Gastrocnemius medialis (tissue), 4 donors: ENCODE measurements around the gene CSF2RB. TPM values are rescaled to one million over a fixed set of nuclear protein-coding genes. Genes with fewer than 3 reads are reported as not detected.

Experiments
- ATAC-seq, 2 donors: fragments of 150-250 bp; one replicate each; pipeline ENCODE4 v1.9.1; 2016
- DNase-seq, 2 donors: peaks; one replicate each; pipeline ENCODE4 v3.0.0-alpha.2; 2019
- H3K27ac ChIP-seq, 4 donors: fragments of 200-600 bp; sonication (generic); 1 replicate in 1 of 4; 2 replicates in 3 of 4; pipeline ENCODE4 v1.5.1; 2016 to 2018; ENCODE audit warnings: mild to moderate bottlenecking in 2 of 4, moderate library complexity in 1 of 4
- H3K27me3 ChIP-seq, 3 donors: fragments of 200-600 bp; sonication (generic) in 2 of 3; 1 replicate in 1 of 3; 2 replicates in 2 of 3; pipeline versions ENCODE4 v1.5.1 to v1.6.0; 2016 to 2019; ENCODE audit warnings: mild to moderate bottlenecking in 1 of 3, moderate library complexity in 1 of 3
- H3K36me3 ChIP-seq, 2 donors: fragments of 200-600 bp; sonication (generic) in 1 of 2; one replicate each; pipeline ENCODE4 v1.5.1; 2017 to 2018
- H3K4me1 ChIP-seq, 2 donors: fragments of 200-600 bp; sonication (generic) in 1 of 2; one replicate each; pipeline ENCODE4 v1.5.1; 2016 to 2017; ENCODE audit warnings: mild to moderate bottlenecking in 2 of 2
- H3K4me3 ChIP-seq, 4 donors: fragments of 200-600 bp; sonication (generic) in 3 of 4; 1 replicate in 1 of 4; 2 replicates in 3 of 4; pipeline ENCODE4 v1.5.1; 2016 to 2019; ENCODE audit warnings: mild to moderate bottlenecking in 2 of 4
- H3K9me3 ChIP-seq, 3 donors: fragments of 200-600 bp; sonication (generic) in 2 of 3; 1 replicate in 1 of 3; 2 replicates in 2 of 3; pipeline ENCODE4 v1.5.1; 2016 to 2019
- POLR2A ChIP-seq, 2 donors: fragments of 450-650 bp; IDR thresholded peaks; one replicate each; pipeline ENCODE4 v1.6.1; 2017; ENCODE audit warnings: antibody characterized with exemption in 2 of 2, mild to moderate bottlenecking in 2 of 2, moderate library complexity in 2 of 2
- in situ Hi-C, 4 donors: fragments of 200-750 bp; cut with MboI; loops; one replicate each; pipeline versions ENCODE4 v1.15.0 to v1.8.0; 2017; ENCODE audit warnings: low sequenced_read_pairs in 4 of 4
- intact Hi-C: fragments of 100-400 bp; cut with DNase I; formaldehyde crosslinking; loops from one replicate; pipeline ENCODE4 v1.15.1; 2023; ENCODE audit warnings: low total_unique reads
- total RNA-seq, 4 donors: library from RNA; depleted of rRNA; stranded (reverse); fragments of >200 nt; gene quantifications; one replicate each; pipeline versions ENCODE4 v1.1.0 to v1.2.3, GENCODE V29; 2016
- TF ChIP-seq, protein P1 (sequence below), 5 experiments: fragments of 450-650 bp in 3 of 5; fragments of 200-600 bp in 2 of 5; sonication (generic) in 2 of 5; IDR thresholded peaks in 4 of 5; conservative IDR thresholded peaks in 1 of 5; 1 replicate in 4 of 5; 2 replicates in 1 of 5; pipeline ENCODE4 v1.5.1; 2016 to 2019; ENCODE audit warnings: antibody characterized with exemption in 5 of 5, mild to moderate bottlenecking in 3 of 5, moderate library complexity in 3 of 5

Gene CSF2RB
- total RNA-seq, 4 donors from 2014 or later, result 1.2 to 2.0 (median 1.6) TPM

GRCh38 chr22:36907253-36908195, 5.9 kb upstream of the CSF2RB start:
- Histone ChIP-seq H3K27ac (no peak overlapping the region), H3K27me3 (peaks cover 4 to 14% (median 7%) of the 10 kb centered on the region in 3 donors), H3K9me3 (no peaks in the 10 kb centered on the region), H3K4me3 (no peak overlapping the region), H3K4me1 (no peaks in the 10 kb centered on the region), H3K36me3 (no peaks in the 10 kb centered on the region)
- in situ Hi-C loops, result no loop called here
- TF ChIP-seq, protein P1, sequence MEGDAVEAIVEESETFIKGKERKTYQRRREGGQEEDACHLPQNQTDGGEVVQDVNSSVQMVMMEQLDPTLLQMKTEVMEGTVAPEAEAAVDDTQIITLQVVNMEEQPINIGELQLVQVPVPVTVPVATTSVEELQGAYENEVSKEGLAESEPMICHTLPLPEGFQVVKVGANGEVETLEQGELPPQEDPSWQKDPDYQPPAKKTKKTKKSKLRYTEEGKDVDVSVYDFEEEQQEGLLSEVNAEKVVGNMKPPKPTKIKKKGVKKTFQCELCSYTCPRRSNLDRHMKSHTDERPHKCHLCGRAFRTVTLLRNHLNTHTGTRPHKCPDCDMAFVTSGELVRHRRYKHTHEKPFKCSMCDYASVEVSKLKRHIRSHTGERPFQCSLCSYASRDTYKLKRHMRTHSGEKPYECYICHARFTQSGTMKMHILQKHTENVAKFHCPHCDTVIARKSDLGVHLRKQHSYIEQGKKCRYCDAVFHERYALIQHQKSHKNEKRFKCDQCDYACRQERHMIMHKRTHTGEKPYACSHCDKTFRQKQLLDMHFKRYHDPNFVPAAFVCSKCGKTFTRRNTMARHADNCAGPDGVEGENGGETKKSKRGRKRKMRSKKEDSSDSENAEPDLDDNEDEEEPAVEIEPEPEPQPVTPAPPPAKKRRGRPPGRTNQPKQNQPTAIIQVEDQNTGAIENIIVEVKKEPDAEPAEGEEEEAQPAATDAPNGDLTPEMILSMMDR (IDR thresholded peaks at IDR 0.05 in 4 of 5, conservative IDR thresholded peaks at IDR 0.05 in 1 of 5), result no peak
- no peak for TF ChIP-seq POLR2A (IDR thresholded peaks at IDR 0.05)
- no peak for ATAC-seq
- intact Hi-C loops, result no loop called here
- no peak for DNase-seq

GRCh38 chr22:36910461-36910860, 3.0 kb upstream of the CSF2RB start:
- Histone ChIP-seq H3K27me3 (peaks cover 0 to 7% (median 4%) of the 10 kb centered on the region in 3 donors), H3K4me1 (no peaks in the 10 kb centered on the region), H3K36me3 (no peaks in the 10 kb centered on the region), H3K4me3 (no peak overlapping the region), H3K27ac (no peak overlapping the region), H3K9me3 (no peaks in the 10 kb centered on the region)
- ATAC-seq (no peak), DNase-seq (no peak)
- TF ChIP-seq, protein P1 (IDR thresholded peaks at IDR 0.05 in 4 of 5, conservative IDR thresholded peaks at IDR 0.05 in 1 of 5), result no peak
- in situ Hi-C loops, result no loop called here
- intact Hi-C loops, result no loop called here

- H3K4me1 ChIP-seq, result no peaks in the 10 kb centered on the region
- H3K4me3 ChIP-seq, result no peak overlapping the region
- ATAC-seq, result no peak
- H3K27me3 ChIP-seq, result peaks cover 0 to 4% (median 3%) of the 10 kb centered on the region in 3 donors
- in situ Hi-C loops (no loop called here), intact Hi-C loops (no loop called here)
- TF ChIP-seq POLR2A (IDR thresholded peaks at IDR 0.05), result no peak
- TF ChIP-seq, protein P1 (IDR thresholded peaks at IDR 0.05 in 4 of 5, conservative IDR thresholded peaks at IDR 0.05 in 1 of 5), result no peak
- no peaks in the 10 kb centered on the region for H3K36me3 ChIP-seq
- no peak for DNase-seq
- H3K27ac ChIP-seq, result no peak overlapping the region
- H3K9me3 ChIP-seq, result no peaks in the 10 kb centered on the region
These were observed 1.4 kb upstream of the CSF2RB start for GRCh38 chr22:36911887-36912661.

GRCh38 chr22:36912694-36913426, 568 bp upstream of the CSF2RB start:
- Histone ChIP-seq H3K4me3 (no peak overlapping the region), H3K27ac (no peak overlapping the region), H3K4me1 (no peaks in the 10 kb centered on the region), H3K9me3 (no peaks in the 10 kb centered on the region), H3K36me3 (no peaks in the 10 kb centered on the region), H3K27me3 (peaks cover 0 to 4% (median 3%) of the 10 kb centered on the region in 3 donors)
- intact Hi-C loops, result no loop called here
- TF ChIP-seq POLR2A (IDR thresholded peaks at IDR 0.05), result no peak
- TF ChIP-seq, protein P1 (IDR thresholded peaks at IDR 0.05 in 4 of 5, conservative IDR thresholded peaks at IDR 0.05 in 1 of 5), result no peak
- ATAC-seq, result no peak
- DNase-seq, result no peak
- in situ Hi-C loops, result no loop called here
